ENCODE results near the gene LINGO4.

DNA sequence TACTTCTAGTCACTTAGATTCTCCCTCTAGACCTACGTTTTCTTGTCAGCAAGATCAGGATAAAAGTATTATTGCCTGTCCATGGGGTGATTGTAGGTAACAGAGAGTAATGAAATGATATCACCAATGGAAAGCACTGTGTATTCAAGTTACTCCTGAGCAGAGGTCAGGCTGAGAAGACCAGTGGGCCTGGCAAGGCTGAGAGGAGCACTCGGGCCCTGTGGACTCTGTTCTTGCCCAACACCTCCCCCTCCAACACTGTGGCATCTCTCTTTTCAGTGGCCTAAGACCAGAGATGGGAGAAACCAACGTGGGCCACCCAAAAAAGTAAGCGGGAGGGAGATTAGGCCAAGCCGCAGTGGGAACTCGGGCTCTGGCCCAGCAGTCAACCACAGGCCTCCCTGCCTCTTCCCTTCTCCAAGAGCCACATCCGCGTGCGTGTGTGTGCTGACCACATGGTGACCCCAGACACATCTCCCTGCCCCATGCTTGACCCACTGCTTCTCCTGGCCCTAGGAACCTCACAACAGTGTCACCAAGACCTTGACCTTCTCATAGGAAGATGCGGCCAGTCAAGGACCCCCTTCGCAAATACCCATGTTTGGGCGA is 14.1 kb upstream of the LINGO4 start:
- TF ChIP-seq, protein P1, sequence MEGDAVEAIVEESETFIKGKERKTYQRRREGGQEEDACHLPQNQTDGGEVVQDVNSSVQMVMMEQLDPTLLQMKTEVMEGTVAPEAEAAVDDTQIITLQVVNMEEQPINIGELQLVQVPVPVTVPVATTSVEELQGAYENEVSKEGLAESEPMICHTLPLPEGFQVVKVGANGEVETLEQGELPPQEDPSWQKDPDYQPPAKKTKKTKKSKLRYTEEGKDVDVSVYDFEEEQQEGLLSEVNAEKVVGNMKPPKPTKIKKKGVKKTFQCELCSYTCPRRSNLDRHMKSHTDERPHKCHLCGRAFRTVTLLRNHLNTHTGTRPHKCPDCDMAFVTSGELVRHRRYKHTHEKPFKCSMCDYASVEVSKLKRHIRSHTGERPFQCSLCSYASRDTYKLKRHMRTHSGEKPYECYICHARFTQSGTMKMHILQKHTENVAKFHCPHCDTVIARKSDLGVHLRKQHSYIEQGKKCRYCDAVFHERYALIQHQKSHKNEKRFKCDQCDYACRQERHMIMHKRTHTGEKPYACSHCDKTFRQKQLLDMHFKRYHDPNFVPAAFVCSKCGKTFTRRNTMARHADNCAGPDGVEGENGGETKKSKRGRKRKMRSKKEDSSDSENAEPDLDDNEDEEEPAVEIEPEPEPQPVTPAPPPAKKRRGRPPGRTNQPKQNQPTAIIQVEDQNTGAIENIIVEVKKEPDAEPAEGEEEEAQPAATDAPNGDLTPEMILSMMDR (IDR thresholded peaks at IDR 0.05) = no peak
- no peak for TF ChIP-seq EP300 (IDR thresholded peaks at IDR 0.05; ENCODE audit: low read depth)
- no peak for TF ChIP-seq POLR2AphosphoS5 (IDR thresholded peaks at IDR 0.05)

Data from transverse colon (tissue), 4 donors.